Thoracic aorta (tissue), 2 donors: ENCODE data around the gene FCF1. TPM values are rescaled to one million over a fixed set of nuclear protein-coding genes. Genes with fewer than 3 reads are reported as not detected.

Experiments
- ATAC-seq: fragments of 150-250 bp; one replicate; pipeline ENCODE4 v1.8.0; 2017; ENCODE audit warnings: low read depth; ENCODE audit not compliant: insufficient number of reproducible peaks, low FRiP score
- DNase-seq: peaks from one replicate; pipeline ENCODE4 v3.0.0-alpha.2; 2020; ENCODE audit warnings: low spot score
- H3K27ac ChIP-seq, 2 donors: fragments of 200-600 bp; sonication (generic); 1 replicate in 1 of 2; 2 replicates in 1 of 2; pipeline ENCODE4 v1.5.1; 2016; ENCODE audit warnings: mild to moderate bottlenecking in 2 of 2, moderate library complexity in 2 of 2
- H3K27me3 ChIP-seq: fragments of 200-600 bp; sonication (generic); replicated peaks from 2 replicates; pipeline ENCODE4 v1.6.0; 2016; ENCODE audit warnings: mild to moderate bottlenecking; ENCODE audit not compliant: insufficient read depth
- H3K36me3 ChIP-seq: fragments of 200-600 bp; sonication (generic); one replicate; pipeline ENCODE4 v1.5.1; 2016
- H3K4me1 ChIP-seq, 2 donors: fragments of 200-600 bp; sonication (generic); 1 replicate in 1 of 2; 2 replicates in 1 of 2; pipeline versions ENCODE4 v1.5.1 to v1.6.0; 2016; ENCODE audit warnings: low read depth in 2 of 2, mild to moderate bottlenecking in 1 of 2; ENCODE audit not compliant: control insufficient read depth in 1 of 2
- H3K4me3 ChIP-seq: fragments of 200-600 bp; sonication (generic); 2 replicates; pipeline ENCODE4 v1.5.1; 2016; ENCODE audit warnings: mild to moderate bottlenecking
- H3K9me3 ChIP-seq: fragments of 200-600 bp; sonication (generic); 2 replicates; pipeline ENCODE4 v1.5.1; 2016
- total RNA-seq, 2 donors: library from RNA; depleted of rRNA; stranded (reverse); fragments of >200 nt; gene quantifications; one replicate each; pipeline versions ENCODE4 v1.1.0 to v1.2.3, GENCODE V29; 2016
- TF ChIP-seq, protein P1 (sequence below): fragments of 200-600 bp; sonication (generic); IDR thresholded peaks from one replicate; pipeline ENCODE4 v1.5.1; 2019; ENCODE audit warnings: antibody characterized with exemption

FCF1 gene
- total RNA-seq, 2 donors from 2014 or later: 31.8 to 32.5 TPM

DNA sequence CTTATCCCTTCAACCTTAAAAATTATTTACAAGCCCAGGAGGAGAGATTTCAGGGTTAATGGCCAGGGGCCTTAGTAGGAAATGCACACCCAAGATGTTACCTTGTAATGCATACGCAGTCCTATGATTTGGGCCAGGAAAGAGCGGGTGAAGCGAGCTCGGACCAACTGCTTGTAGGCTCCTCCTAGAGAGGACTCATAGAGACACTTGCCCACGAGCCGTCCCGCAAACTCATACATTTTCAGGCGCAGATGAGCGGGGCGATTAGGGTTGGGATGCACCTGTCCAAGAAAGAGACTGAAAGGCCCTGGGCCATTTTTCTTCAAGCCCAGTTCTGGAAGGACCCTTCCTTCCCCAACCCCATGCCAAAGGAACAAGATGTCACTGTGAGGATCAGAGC is 43.1 kb upstream of the FCF1 start:
- H3K4me1 ChIP-seq: peaks cover 14 to 56% of the 10 kb centered on the region in 2 donors
- ATAC-seq (no peak), DNase-seq (no peak)
- peak overlapping the region; percentile 77 to 79 for H3K27ac ChIP-seq
- TF ChIP-seq, protein P1, sequence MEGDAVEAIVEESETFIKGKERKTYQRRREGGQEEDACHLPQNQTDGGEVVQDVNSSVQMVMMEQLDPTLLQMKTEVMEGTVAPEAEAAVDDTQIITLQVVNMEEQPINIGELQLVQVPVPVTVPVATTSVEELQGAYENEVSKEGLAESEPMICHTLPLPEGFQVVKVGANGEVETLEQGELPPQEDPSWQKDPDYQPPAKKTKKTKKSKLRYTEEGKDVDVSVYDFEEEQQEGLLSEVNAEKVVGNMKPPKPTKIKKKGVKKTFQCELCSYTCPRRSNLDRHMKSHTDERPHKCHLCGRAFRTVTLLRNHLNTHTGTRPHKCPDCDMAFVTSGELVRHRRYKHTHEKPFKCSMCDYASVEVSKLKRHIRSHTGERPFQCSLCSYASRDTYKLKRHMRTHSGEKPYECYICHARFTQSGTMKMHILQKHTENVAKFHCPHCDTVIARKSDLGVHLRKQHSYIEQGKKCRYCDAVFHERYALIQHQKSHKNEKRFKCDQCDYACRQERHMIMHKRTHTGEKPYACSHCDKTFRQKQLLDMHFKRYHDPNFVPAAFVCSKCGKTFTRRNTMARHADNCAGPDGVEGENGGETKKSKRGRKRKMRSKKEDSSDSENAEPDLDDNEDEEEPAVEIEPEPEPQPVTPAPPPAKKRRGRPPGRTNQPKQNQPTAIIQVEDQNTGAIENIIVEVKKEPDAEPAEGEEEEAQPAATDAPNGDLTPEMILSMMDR: no peak
- no peak overlapping the region for H3K4me3 ChIP-seq
- no peaks in the 10 kb centered on the region for H3K9me3 ChIP-seq
- H3K27me3 ChIP-seq: no peaks in the 10 kb centered on the region
- H3K36me3 ChIP-seq: peaks cover 18% of the 10 kb centered on the region

DNA sequence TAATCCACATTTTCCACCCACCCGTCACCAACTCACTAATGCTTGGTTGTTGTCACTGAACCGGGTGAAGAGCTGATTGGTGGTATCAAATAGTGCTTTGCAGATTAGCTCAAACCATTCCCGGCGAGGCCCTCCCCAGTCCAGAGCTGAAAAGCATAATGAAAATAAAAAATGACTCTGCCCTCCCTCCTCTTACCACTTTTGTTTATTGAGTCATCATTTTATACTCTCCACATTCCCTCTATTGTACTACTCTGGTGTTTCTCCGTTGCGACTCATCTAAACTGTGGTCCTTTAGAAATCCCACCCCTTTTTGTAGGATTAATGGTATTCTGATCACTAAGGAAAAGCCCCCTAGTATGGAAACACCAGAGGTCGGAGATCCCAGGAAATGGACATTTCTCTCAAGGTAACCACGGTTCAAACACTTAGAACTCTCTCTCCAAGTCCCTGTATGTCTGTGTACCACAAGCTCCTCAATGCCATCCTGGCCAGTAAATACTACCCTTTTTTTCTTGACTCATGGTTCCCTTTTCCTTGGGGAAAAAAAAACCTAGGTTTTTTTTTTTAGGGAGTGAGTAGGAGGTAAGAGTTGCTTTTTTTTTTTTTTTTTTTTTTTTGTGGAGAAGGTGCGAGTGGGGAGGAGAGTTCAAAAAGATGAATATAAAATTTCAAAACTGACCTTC is 42.1 kb upstream of the FCF1 start:
- H3K36me3 ChIP-seq: peaks cover 25% of the 10 kb centered on the region
- H3K27ac ChIP-seq: peak overlapping the region; percentile 77 to 79
- DNase-seq (no peak), ATAC-seq (peak; percentile 22)
- H3K27me3 ChIP-seq: no peaks in the 10 kb centered on the region
- no peaks in the 10 kb centered on the region for H3K9me3 ChIP-seq
- TF ChIP-seq, protein P1: no peak
- H3K4me1 ChIP-seq: peaks cover 14 to 46% of the 10 kb centered on the region in 2 donors
- H3K4me3 ChIP-seq: no peak overlapping the region

DNA sequence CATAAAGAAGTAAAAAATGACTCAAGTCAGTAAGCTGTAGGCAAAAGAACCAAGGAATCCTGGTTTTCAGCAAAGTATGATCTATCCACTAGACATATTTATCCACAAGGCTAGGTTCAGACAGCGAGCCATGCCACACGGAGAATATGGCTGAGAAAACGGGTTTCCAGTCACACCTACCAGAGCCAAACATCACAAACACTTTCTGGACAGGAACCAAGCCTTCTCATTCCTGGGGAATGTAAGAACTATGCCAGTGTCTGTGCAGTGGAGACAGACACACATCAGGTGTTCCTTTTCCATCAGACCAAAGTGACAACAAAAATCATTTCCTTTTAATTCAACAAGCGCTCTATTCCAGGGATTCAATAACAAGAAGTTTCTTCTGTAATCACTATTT is 41.2 kb upstream of the FCF1 start:
- Histone ChIP-seq H3K27me3 (no peaks in the 10 kb centered on the region), H3K4me1 (peaks cover 14 to 44% of the 10 kb centered on the region in 2 donors), H3K27ac (peak overlapping the region; percentile 77 to 79), H3K36me3 (peaks cover 30% of the 10 kb centered on the region), H3K4me3 (peak overlapping the region; percentile 27), H3K9me3 (no peaks in the 10 kb centered on the region)
- DNase-seq (no peak), ATAC-seq (peak; percentile 47)
- TF ChIP-seq, protein P1: no peak

DNA sequence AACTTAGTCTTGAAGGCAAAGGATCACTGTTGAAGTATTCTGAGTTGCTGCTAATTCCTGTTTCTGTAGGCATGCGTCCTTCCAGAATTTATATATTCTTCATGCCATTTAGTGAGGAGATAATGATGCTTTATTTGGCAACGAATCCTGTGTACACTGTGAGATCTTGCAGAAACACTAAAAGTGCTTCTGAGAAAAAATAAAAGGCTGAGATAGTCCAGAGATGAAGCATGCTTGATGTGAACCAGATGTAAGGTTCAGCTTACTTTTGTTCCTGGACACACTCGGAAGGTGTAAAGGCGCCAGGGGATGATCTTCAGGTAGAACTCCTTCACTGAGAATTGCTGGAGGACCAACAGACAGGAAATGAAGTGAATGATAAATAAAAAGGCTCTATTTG is 39.2 kb upstream of the FCF1 start:
- Histone ChIP-seq H3K27me3 (no peaks in the 10 kb centered on the region), H3K9me3 (no peaks in the 10 kb centered on the region), H3K4me3 (no peak overlapping the region), H3K4me1 (peaks cover 14 to 44% of the 10 kb centered on the region in 2 donors), H3K36me3 (peaks cover 24% of the 10 kb centered on the region), H3K27ac (peak overlapping the region; percentile 77 to 79)
- TF ChIP-seq, protein P1: no peak
- no peak for ATAC-seq
- DNase-seq: no peak

DNA sequence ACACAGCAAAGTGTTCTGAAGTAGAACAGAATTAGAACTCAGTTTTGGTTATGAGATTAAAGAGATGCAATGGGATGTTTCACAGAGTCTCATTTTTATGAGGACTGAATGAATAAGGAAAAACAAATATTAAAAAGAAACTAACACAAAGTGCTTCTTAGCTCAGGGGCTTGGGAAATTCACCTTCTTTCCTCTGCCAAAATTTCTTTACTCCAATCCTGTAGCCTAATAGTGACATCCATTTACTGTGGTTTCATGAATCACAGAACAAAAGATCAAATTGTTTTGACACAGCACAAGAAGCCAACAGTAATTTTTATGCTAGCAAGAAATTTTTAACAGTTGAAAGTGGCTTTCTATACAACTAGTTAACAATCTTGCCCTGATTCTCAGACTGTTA is 37.7 kb upstream of the FCF1 start:
- Histone ChIP-seq H3K4me3 (no peak overlapping the region), H3K9me3 (no peaks in the 10 kb centered on the region), H3K36me3 (peaks cover 17% of the 10 kb centered on the region), H3K27me3 (no peaks in the 10 kb centered on the region), H3K4me1 (peaks cover 10 to 29% of the 10 kb centered on the region in 2 donors), H3K27ac (no peak overlapping the region)
- no peak for DNase-seq
- ATAC-seq: no peak
- TF ChIP-seq, protein P1: no peak
